ENCODE data around the gene PCNX1. TPM values are rescaled to one million over a fixed set of nuclear protein-coding genes. Genes with fewer than 3 reads are reported as not detected.

PCNX1 gene
- total and polyA plus RNA-seq, 9 of the 15 experiments (the other 6 are each of a cell fraction or from before 2014, with no cell fraction given): 0.30 to 4.5 (median 2.3) TPM

GRCh38 chr14:71070169-71070568 lies 162.9 kb downstream of the PCNX1 start (continued):
- TF ChIP-seq CUX1 (CRISPR knock-in tag; IDR thresholded peaks at IDR 0.05): no peak
- TF ChIP-seq ZNF444 (CRISPR knock-in tag; IDR thresholded peaks at IDR 0.05): no peak
- TF ChIP-seq, protein P1, sequence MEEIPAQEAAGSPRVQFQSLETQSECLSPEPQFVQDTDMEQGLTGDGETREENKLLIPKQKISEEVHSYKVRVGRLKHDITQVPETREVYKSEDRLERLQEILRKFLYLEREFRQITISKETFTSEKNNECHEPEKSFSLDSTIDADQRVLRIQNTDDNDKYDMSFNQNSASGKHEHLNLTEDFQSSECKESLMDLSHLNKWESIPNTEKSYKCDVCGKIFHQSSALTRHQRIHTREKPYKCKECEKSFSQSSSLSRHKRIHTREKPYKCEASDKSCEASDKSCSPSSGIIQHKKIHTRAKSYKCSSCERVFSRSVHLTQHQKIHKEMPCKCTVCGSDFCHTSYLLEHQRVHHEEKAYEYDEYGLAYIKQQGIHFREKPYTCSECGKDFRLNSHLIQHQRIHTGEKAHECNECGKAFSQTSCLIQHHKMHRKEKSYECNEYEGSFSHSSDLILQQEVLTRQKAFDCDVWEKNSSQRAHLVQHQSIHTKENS (CRISPR knock-in tag; IDR thresholded peaks at IDR 0.05): no peak
- no peak for TF ChIP-seq SIN3A (IDR thresholded peaks at IDR 0.05; ENCODE audit: borderline replicate concordance in 2 of 2, control insufficient read depth in 1 of 2, low read depth in 2 of 2, low read length in 2 of 2)
- no peak for TF ChIP-seq ZBTB33 (CRISPR knock-in tag; IDR thresholded peaks at IDR 0.05)
